Testis (tissue), 2 donors: ENCODE measurements around the gene CFAP97.

Experiments used
- POLR2A ChIP-seq: fragments of 450-650 bp; IDR thresholded peaks from one replicate; pipeline ENCODE4 v1.6.1; 2017; ENCODE audit warnings: antibody characterized with exemption, mild to moderate bottlenecking, moderate library complexity
- TF ChIP-seq, protein P1 (sequence below), 3 experiments: fragments of 450-650 bp in 2 of 3; fragments of 200-600 bp in 1 of 3; sonication (generic) in 1 of 3; IDR thresholded peaks; one replicate each; pipeline ENCODE4 v1.5.1; 2016 to 2019; ENCODE audit warnings: antibody characterized with exemption in 3 of 3, mild to moderate bottlenecking in 2 of 3, moderate library complexity in 1 of 3

DNA sequence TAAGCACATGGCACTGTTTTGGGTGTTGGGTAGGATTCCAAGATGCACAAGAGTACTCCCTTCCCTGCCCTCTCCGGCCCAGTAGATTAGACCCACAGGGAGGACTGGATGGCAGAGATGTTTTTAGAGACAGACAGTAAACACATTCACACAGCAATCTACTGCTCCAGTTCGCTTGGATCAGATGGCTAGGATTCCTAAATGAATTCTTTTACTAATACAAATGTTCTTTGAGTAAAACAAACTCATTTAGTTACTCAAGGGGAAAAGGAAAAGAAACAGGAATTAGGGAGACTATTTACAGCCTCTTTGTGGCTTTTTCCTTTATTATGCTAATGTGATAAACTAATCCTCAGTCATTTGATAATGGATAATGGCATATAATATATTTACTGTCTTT lies 11.5 kb upstream of the CFAP97 start:
- TF ChIP-seq, protein P1, sequence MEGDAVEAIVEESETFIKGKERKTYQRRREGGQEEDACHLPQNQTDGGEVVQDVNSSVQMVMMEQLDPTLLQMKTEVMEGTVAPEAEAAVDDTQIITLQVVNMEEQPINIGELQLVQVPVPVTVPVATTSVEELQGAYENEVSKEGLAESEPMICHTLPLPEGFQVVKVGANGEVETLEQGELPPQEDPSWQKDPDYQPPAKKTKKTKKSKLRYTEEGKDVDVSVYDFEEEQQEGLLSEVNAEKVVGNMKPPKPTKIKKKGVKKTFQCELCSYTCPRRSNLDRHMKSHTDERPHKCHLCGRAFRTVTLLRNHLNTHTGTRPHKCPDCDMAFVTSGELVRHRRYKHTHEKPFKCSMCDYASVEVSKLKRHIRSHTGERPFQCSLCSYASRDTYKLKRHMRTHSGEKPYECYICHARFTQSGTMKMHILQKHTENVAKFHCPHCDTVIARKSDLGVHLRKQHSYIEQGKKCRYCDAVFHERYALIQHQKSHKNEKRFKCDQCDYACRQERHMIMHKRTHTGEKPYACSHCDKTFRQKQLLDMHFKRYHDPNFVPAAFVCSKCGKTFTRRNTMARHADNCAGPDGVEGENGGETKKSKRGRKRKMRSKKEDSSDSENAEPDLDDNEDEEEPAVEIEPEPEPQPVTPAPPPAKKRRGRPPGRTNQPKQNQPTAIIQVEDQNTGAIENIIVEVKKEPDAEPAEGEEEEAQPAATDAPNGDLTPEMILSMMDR (IDR thresholded peaks at IDR 0.05) = no peak
- TF ChIP-seq POLR2A = no peak
